GM21447 (cell line): ENCODE measurements around the gene U2AF1L4.

Source experiments
- ATAC-seq: cut with Tn5 transposase; IDR thresholded peaks from one replicate; pipeline ENCODE4 v1.9.1; 2021; ENCODE audit not compliant: unreplicated experiment

U2AF1L4 gene

GRCh38 chr19:35742121-35742724 is 3.0 kb downstream of the U2AF1L4 start, which contains the start of gene IGFLR1:
TSS of gene IGFLR1 (minus strand) at chr19:35742452. CDS start at chr19:35741180, 1,272 bp downstream.
- no peak for ATAC-seq

- ATAC-seq, result no peak
These were observed 4.1 kb downstream of the U2AF1L4 start for GRCh38 chr19:35741203-35741515.

GRCh38 chr19:35740423-35741202 is 4.6 kb downstream of the U2AF1L4 start:
- ATAC-seq, result peak; percentile 49

GRCh38 chr19:35740108-35740422 is 5.2 kb downstream of the U2AF1L4 start:
- ATAC-seq, result peak; percentile 2

- no peak for ATAC-seq
These were observed 5.7 kb downstream of the U2AF1L4 start for GRCh38 chr19:35739275-35740107.

- ATAC-seq, result no peak
These were observed 6.4 kb downstream of the U2AF1L4 start for GRCh38 chr19:35738887-35739229.

GRCh38 chr19:35738021-35738886 is 7.0 kb downstream of the U2AF1L4 start:
- ATAC-seq, result no peak

GRCh38 chr19:35736913-35737886 is 8.0 kb downstream of the U2AF1L4 start:
- no peak for ATAC-seq

- ATAC-seq, result no peak
These were observed 10.3 kb downstream of the U2AF1L4 start for GRCh38 chr19:35734889-35735288.

GRCh38 chr19:35734273-35734672 is 10.9 kb downstream of the U2AF1L4 start:
- no peak for ATAC-seq

- no peak for ATAC-seq
These were observed 11.8 kb downstream of the U2AF1L4 start for GRCh38 chr19:35733180-35734125.

GRCh38 chr19:35732540-35733179 is 12.6 kb downstream of the U2AF1L4 start:
- ATAC-seq, result no peak

GRCh38 chr19:35731779-35732405 is 13.3 kb downstream of the U2AF1L4 start:
- no peak for ATAC-seq

GRCh38 chr19:35731353-35731752 is 13.9 kb downstream of the U2AF1L4 start:
- ATAC-seq, result no peak

GRCh38 chr19:35730326-35730725 is 14.9 kb downstream of the U2AF1L4 start:
- ATAC-seq, result no peak

- ATAC-seq, result no peak
These were observed 15.5 kb downstream of the U2AF1L4 start for GRCh38 chr19:35729763-35730162.

- no peak for ATAC-seq
These were observed 16.2 kb downstream of the U2AF1L4 start for GRCh38 chr19:35729021-35729420.
